Epidermal melanocyte (primary cell): ENCODE results near the gene DCUN1D2.
"Not testable (repeated sequence)": the region's sequence is repeated elsewhere in the genome, so short reads cannot be mapped to it uniquely, and the experiment has no call there.

Experiments used
- DNase-seq: peaks from one replicate; pipeline ENCODE4 v3.0.0; 2011; ENCODE audit warnings: low spot score; ENCODE audit not compliant: insufficient read length

DCUN1D2 gene

DNA sequence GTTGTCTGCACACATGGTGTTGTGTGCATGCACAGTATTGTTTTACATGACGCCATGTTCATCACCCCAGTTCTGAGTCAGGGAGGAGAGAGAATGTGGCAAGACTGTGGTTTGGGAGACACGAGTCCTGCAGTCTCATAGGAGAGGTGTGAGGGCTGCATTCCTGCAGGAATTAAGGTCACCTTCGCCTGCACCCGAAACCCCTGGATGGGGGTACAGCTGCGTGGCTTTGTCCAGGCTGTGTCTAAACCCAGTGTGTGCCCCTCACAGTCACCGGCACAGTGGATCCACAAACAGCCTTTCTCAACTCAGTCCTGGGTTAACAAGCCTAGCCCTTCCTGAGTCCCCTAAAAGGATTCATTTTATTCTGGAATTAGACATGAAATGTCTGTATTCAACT lies 42.9 kb downstream of the DCUN1D2 start:
- no peak for DNase-seq

DNA sequence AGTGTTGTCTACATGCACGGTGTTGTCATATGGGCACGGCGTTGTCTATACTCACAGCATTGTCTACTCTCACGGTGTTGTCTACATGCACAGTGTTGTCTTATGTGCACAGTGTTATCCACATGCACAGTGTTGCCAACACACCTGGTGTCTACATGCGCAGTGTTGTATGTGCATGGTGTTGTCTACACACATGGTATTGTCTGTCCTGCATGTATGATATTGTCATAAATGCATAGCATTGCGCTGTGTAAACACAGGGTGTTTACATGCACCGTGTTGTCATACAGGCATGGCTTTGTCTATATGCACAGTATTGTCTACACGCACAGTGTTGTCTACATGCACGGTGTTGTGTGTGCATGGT lies 44.0 kb downstream of the DCUN1D2 start:
- no peak for DNase-seq

DNA sequence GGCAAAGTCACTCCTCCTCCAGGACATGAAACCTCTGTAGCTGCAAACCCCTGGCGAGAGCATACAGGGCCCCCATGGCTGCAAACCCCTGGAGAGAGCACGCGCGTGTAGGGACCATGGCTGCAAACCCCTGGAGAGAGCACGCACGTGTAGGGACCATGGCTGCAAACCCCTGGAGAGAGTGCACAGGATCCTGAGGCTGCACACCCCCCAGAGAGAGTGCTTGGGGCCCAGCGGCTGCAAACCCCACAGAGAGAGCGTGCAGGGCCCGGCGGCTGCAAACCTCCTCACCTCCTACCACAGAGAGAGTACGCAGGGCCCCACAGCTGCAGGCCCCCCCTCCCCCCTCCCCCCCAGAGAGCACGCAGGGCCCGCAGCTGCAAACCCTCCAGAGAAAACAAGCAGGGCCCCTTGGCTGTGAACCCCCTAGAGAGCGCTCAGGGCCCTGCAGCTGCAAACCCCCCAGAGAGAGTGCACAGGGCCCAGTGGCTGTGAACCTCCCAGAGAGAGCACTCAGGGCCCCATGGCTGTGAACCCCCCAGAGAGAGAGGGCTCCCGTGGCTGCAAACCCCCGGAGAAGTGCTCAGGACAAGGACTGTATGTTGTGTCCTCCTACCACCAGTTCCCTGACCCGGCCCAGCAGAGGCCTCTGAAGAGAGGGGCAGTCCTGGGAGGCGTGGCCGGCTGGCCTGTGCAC lies 44.6 kb downstream of the DCUN1D2 start:
- no peak for DNase-seq

DNA sequence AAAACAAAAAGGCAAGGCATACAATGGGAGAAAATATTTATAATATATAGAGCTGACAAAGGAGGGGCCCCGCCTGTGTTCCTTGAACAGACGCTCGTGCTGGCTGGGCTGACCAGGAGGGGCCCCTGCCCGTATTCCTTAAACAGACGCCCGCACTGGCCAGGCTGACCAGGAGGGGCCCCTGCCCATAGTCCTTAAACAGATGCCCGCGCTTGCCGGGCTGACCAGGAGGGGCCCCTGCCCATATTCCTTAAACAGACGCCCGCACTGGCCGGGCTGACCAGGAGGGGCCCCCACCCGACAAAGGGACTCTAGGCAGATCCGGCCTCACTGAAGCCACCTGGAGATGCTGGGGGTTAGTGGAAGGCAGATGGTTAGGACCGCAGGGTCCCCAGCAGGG lies 46.5 kb downstream of the DCUN1D2 start:
- no peak for DNase-seq

DNA sequence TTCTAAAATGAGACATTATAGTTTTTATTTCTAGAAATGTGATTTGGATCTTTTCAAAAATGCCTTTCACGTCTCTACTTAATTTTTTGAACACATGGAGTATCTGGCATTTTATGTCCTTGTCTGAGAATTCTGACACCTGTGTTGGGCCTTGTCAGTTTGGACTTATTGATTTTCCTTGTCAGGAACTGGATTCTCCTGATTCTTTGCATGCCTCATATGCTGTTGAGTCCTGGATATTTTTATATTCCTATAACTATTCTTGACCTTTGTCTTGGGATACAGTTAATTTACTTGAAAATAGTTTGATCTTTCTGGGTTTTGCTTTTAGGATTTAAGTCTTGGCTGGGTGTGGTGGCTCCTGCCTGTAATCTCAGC lies 47.5 kb downstream of the DCUN1D2 start:
- DNase-seq, result no peak

DNA sequence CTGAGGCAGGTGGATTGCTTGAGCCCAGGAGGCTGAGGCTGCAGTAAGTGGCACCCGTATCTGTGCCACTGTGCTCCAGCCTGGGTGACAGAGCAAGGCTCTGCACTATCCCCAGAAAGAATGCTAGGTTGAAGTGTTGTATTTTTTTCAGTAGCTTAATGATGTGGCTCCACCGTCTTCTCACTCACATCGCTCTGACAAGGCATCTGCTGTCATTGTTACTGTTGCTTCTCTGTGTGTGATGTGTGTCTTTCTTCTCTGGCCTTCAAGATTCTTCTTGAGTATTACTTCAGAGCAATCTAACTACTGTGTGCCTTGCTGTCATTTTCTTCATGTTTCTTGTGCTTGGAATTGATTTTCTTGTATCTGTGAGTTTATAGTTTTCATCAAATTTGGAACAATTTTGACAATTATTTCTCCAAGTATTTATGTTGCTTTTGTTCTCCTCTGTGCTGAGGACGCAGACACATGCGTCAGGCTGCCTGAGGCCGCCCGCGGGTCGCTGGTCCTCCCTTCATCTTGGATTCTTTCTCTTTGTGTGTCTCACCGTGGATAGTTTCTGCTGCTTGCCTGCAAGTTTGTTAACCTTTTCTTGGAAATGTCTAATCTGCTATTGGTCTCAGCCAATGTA lies 48.0 kb downstream of the DCUN1D2 start:
- DNase-seq, result no peak

DNA sequence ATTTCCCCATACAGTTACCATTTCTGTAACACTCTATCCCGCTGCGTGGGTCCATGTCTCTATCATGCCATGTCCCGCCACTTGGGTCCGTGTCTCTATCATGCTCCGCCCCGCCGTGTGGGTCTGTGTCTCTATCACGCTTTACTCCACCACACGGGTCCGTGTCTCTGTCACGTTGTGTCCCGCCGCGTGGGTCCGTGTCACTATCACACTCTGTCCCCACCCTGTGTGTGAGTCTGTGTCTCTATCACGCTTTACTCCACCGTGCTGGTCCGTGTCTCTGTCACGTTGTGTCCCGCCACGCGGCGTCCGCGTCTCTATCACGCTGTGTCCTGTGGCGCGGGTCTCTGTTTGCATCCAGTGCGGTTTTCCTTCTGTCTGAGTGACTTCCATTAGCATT lies 48.9 kb downstream of the DCUN1D2 start:
- no peak for DNase-seq

DNA sequence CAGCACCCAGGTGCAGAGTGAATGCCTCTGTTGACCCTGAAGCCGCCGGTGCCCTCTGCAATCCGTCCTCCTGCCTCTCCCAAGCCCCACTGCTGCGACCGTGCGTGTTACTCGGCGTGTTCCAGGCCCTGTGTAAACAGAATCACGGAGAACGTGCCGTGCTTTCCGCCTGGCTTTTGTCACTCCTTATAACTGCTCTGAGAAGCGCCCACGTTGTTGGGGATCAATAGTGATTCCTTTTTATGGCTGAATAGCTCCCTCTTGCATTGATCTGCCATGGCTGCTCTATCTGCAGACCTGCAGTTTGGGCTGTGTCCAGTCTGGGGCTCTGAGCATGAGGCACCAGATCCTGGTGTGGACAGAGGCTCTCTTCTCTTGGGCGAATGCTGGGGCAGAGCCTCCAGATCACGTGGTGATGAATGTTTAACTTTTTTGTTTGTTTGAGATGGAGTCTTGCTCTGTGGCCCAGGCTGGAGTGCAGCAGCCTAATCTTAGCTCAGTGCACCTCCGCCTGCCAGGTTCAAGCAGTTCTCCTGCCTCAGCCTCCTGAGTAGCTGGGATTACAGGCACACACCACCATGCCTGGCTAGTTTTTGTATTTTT lies 53.0 kb downstream of the DCUN1D2 start:
- no peak for DNase-seq

DNA sequence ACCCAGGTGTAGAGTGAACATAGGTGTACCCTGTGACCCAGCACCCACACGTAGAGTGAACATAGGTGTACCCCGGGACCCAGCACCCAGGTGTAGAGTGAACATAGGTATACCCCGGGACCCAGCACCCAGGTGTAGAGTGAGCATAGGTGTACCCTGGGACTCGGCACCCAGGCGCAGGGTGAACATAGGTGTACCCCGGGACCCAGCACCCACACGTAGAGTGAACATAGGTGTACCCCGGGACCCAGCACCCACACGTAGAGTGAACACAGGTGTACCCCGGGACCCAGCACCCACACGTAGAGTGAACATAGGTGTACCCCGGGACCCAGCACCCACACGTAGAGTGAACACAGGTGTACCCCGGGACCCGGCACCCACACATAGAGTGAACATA lies 53.6 kb downstream of the DCUN1D2 start:
- not testable (repeated sequence) for DNase-seq

DNA sequence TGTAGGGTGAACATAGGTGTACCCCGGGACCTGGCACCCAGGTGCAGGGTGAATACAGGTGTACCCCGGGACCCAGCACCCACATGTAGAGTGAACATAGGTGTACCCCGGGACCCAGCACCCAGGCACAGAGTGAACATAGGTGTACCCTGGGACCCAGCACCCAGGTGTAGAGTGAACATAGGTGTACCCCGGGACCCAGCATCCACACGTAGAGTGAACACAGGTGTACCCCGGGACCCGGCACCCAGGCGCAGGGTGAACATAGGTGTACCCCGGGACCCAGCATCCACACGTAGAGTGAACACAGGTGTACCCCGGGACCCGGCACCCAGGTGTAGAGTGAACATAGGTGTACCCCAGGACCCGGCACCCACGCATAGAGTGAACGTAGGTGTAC lies 54.6 kb downstream of the DCUN1D2 start:
- DNase-seq, result not testable (repeated sequence)

DNA sequence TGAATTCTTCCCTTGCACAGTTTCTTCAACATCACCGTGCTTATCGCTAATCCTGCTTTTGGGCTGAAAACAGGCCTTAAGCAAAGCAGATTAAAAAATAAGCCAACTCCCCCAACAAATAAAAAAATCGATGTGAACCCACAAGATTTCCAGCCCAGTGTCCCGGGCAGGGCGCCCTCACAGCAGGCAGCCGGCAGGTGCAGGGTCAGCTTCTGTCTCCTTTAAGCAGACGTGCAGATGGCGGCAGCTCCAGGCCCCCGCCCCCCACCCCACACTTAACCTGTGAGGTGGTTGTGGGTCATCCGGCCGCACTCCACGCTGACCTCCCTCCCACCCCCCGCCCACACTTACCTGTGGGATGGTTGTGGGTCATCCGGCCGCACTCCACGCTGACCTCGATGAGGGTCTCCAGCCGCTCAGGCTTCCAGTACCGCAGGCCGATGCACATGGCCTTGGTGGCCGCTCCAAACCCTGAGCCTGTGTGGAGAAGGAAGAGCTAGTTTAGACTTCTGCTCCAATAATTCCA lies 57.1 kb downstream of the DCUN1D2 start:
- DNase-seq, result no peak

DNA sequence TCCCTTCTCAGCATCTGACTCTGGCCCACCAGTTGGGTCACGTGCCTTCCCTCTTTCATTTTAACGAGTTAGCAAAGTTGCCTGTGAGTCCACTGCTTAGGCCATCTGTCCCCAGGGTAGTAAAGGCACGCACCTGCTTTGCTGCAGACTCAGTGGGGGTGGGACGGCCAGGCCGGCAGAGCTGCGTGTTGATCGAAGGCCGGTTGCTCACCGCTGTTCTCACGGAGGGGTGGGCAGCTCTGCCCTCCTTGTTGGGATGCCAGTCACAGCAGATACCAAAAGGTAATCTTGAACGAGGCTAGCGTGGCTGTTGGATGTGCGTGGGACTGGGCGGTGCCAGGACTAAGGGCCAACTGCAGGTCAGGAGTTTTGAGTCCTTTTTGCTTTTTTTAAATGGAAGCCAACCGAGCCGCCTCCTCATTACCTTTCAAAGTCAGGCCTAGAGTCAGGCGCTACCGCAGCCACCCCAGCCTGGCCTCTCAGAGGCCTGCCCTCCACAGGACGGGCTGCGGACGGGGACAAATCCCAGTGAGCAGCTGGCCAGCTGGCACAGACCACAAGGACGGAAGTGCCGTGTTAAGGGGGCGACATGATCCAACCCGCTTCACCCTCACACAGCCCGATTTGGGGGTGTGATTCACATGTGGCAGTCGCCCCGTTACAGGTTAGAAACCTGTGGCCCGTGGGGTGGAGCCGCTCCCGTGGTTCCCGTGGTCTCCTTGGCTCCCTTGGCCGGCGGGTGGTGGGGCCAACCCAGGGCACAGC lies 57.8 kb downstream of the DCUN1D2 start:
- no peak for DNase-seq

DNA sequence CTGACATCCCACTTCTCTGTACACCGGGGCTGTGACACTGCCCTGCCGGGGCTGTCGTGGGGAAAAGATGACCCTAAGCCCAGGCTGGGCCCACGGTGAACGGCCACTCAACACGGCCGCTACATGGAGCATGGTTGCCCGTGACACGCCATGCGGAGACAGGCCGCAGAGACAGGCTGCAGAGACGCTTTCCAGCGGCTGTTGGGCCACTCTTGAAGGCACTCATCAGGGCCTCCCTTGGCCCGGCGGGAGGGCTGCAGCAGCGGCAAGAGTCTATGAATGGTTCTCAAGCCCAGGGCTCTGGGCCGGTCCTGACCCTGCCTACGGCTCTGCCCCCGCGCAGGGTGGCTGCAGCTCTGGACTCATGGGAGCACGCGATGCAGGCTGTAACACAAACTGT lies 59.3 kb downstream of the DCUN1D2 start:
- DNase-seq, result no peak

DNA sequence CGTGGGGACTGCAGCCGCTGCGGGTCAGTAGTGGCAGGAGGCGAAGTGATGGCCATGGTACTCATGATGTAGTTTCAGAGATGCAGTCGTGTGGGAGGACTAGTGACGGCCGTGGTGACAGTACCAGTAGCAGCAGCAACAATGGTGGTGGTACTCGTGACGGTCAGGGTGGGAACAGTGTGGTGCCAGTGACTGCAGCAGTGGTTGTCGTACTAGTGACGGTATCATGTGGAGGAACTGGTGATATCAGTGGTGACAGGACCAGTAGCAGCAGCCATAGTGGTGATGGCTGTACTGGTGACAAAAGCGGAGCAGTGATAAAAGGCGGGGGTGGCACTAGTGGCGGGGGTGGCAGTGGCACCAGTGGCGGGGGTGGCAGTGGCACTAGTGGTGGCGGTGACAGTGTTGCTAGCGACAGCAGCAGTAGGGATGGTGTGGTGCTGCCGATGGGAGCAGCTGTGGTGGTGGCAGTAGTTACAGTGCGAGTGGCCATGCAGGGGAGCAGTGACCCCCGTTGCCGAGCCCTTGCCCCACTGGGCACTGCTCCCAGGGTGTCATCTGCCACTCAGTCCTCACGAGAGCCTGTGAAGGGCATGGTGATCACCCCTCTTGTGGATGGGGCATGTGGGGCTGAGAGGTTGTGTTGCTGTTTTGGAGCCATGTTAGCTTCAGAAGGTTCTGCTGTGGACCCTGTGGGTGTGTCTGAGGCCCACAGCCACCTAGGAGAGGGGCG lies 60.0 kb downstream of the DCUN1D2 start:
- DNase-seq, result no peak

DNA sequence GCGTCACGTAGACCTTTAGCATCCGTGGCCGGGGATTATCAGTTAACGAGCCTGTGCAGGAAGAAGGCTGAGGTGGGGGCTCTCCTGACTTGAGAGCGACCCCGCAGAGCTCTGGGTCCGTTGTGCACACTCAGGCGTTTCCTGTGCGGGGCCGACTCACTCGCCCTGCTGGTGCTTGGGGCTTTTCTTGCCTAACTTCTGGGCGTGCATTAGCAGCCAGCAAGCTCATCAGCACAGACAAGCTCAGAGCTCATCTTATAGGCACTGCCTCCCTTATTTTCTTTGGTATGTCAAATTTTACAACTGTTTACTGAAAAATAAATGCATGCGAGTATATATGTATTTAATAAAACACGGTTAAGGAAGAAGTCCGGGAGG lies 60.9 kb downstream of the DCUN1D2 start:
- no peak for DNase-seq

DNA sequence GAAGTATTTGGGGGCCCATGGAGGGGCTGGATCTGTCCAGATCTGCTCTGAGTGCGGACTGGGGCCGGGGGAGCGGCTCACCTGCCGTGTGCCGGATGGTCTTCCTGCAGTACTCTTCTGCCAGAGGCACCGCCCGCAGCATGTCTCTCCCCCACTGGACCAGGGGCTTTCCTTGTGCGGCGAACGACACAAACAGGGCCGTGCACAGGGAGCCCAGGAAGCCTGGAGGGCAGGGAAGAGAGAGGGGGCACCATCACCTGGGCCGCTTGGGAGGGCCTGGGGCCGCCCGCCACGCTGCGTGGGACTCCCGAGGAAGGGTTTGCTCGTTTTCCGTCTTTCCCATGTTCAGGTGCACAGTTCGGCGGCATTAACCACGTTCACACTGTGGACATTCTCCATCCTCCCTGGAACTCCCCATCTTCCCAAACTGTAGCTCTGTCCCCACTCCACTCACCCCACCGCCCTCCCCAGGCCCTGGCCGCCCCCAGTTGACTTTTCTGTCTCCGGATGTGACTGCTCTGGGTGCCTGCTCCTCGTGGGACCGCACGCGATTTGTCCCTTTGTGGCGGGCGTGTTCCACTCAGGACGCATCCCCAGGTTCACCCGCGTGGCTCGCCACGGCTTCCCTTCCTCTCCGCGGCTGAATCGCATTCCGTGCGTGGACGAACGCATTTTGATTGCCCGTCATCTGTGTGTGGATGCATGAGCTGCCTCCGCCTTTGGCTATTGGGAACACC lies 61.5 kb downstream of the DCUN1D2 start:
- no peak for DNase-seq

DNA sequence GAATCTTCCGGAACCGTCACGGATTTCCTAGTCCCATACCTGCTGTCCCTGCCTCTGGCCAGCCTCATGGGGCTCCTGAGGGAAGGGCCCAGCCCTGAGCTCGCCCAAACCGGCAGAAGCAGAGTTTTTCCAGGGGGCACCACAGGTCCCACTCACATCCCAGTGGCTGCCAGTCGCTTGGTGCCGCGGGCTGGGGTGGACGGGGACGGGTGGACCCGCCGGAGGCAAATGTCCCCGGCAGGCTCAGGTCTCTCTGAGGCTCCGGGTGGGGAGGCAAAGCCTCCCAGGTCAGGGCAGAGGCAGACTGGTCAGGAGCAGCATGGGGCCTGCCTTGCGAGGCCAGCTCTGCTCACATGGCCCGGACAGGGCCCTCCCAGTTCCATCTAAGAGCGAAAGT lies 62.0 kb downstream of the DCUN1D2 start:
- no peak for DNase-seq

DNA sequence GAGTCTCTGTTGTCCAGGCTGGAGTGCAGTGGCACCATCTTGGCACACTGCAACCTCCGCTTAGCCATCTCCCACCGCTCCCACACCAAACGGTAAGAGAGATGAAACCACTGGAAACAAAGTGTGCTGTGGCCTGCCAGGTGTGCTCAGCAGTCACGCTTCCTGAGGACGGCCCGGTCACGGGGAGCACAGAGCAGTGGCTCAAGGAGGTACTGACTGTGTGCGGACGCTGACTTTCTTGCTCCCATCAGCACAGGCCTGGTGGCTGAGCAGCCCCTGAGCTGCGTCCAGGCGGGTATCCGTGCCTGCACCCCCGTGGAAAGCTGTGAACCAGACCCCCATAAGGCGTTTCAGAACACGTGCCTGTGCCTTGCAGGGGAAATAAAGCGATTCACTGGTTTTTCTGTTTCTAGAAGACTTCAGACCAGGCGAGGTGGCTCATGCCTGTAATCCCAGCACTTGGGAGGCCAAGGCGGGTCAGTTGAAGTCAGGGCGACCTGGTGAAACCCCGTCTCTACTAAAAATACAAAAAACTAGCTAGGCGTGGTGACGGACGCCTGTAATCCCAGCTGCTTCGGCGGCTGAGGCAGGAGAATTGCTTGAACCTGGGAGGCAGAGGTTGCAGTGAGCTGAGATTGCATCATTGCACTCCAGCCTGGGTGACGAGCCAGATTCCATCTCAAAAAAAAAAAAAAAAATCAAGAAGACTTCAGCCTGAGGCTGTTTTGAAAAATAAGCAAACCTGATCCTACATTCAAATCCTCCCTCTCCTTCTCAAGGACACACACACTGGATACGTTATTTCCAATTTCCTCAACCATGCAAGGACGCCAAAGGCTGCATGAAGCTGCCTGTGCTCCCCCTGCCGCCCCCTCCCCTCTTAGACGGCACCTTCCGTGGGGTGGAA lies 62.7 kb downstream of the DCUN1D2 start:
- DNase-seq, result no peak

DNA sequence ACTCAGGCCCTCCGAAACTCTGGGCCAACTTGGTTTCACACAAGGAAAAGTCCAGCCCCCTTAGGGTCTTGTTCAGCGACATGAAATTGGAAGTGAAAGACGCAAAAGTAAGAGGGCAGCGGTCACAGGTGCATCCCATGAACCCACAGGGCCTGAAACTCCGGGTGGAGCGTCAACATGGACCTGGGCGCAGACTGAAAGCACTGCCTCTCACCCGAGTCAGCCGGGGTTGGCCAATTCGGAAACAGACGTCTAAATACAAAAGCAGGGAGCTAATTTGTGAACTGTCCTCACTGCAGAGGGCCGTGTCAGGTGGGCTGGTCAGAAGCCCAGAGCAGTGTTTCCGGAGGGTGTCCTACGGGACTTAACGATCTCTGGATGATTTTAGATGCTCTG lies 63.9 kb downstream of the DCUN1D2 start:
- DNase-seq, result no peak
